Caco-2 (cell line): ENCODE measurements around the gene FLOT2. TPM values are rescaled to one million over a fixed set of nuclear protein-coding genes. Genes with fewer than 3 reads are reported as not detected.

Source experiments
- BruUV-seq: library from RNA; stranded (reverse); fragments of 400-500 nt; replicated peaks from 2 replicates; lab custom pipeline; 2021; lab: Mats Ljungman, UMichigan
- CTCF ChIA-PET: fragments of 300-600 bp; sonication (Branson Sonifier 250); formaldehyde crosslinking; loops from one replicate; lab custom pipeline; 2022; ENCODE audit warnings: antibody characterized with exemption; lab: Charles Lee
- POLR2A ChIA-PET: fragments of 300-600 bp; sonication (Branson Sonifier 250); formaldehyde crosslinking; loops from one replicate; lab custom pipeline; 2022; ENCODE audit warnings: antibody characterized with exemption; lab: Charles Lee
- DNase-seq, 2 experiments: peaks; one replicate each; pipeline versions ENCODE4 v3.0.0 to v3.0.0-alpha.2; 2020 to 2022
- H3K27me3 ChIP-seq: replicated peaks from 2 replicates; pipeline ENCODE4 v1.6.0; 2011; ENCODE audit warnings: low read length; ENCODE audit not compliant: control insufficient read depth, insufficient read depth
- H3K36me3 ChIP-seq: 2 replicates; pipeline ENCODE4 v1.5.1; 2011; ENCODE audit warnings: low read length; ENCODE audit not compliant: control insufficient read depth, insufficient read depth
- H3K4me1 ChIP-seq: fragments of 250-450 bp; sonication (Bioruptor Pico); 2 replicates; pipeline ENCODE4 v1.5.1; 2020; ENCODE audit warnings: mild to moderate bottlenecking
- H3K4me3 ChIP-seq: 2 replicates; pipeline ENCODE4 v1.5.1; 2011; ENCODE audit warnings: low read depth, mild to moderate bottlenecking, control low read depth, low read length
- H3K9me3 ChIP-seq: fragments of 250-450 bp; sonication (Bioruptor Pico); 2 replicates; pipeline ENCODE4 v1.5.1; 2020; ENCODE audit warnings: mild to moderate bottlenecking, moderate library complexity
- H3K27ac Mint-ChIP-seq: one replicate; pipeline ENCODE4 v1.8.0; 2022; ENCODE audit warnings: mixed read lengths; ENCODE audit not compliant: unreplicated experiment
- H3K27me3 Mint-ChIP-seq: one replicate; pipeline ENCODE4 v1.8.0; 2022; ENCODE audit warnings: mixed read lengths; ENCODE audit not compliant: insufficient read depth, unreplicated experiment
- H3K36me3 Mint-ChIP-seq: one replicate; pipeline ENCODE4 v1.8.0; 2022; ENCODE audit warnings: mild to moderate bottlenecking, mixed read lengths; ENCODE audit not compliant: insufficient read depth, unreplicated experiment
- H3K4me1 Mint-ChIP-seq: one replicate; pipeline ENCODE4 v1.8.0; 2022; ENCODE audit warnings: low read depth, mixed read lengths; ENCODE audit not compliant: unreplicated experiment
- H3K4me3 Mint-ChIP-seq: one replicate; pipeline ENCODE4 v1.8.0; 2022; ENCODE audit warnings: mild to moderate bottlenecking, moderate library complexity, mixed read lengths; ENCODE audit not compliant: unreplicated experiment
- H3K9me3 Mint-ChIP-seq: one replicate; pipeline ENCODE4 v1.8.0; 2022; ENCODE audit warnings: mixed read lengths; ENCODE audit not compliant: unreplicated experiment
- CTCF ChIP-seq, 2 experiments: fragments of 200-600 bp in 1 of 2; IDR thresholded peaks; 1 replicate in 1 of 2; 2 replicates in 1 of 2; pipeline versions ENCODE4 v1.5.1 to v1.8.0; 2011 to 2022; ENCODE audit warnings: antibody characterized with exemption in 1 of 2, control low read depth in 1 of 2, inconsistent platforms in 1 of 2, low read depth in 1 of 2, low read length in 1 of 2, mild to moderate bottlenecking in 1 of 2, moderate library complexity in 1 of 2; ENCODE audit not compliant: insufficient read depth in 1 of 2, severe bottlenecking in 1 of 2, unreplicated experiment in 1 of 2
- intact Hi-C: fragments of 100-400 bp; cut with micrococcal nuclease; formaldehyde crosslinking; loops from one replicate; pipeline ENCODE4 v1.10.0; 2022; ENCODE audit not compliant: unreplicated experiment
- total RNA-seq: library from RNA; stranded (reverse); gene quantifications from 2 replicates; pipeline ENCODE4 v1.2.3, GENCODE V29; 2022

FLOT2 gene
- total RNA-seq, 1 experiment from 2014 or later: 189 TPM

GRCh38 chr17:28887871-28888471 lies 9.6 kb downstream of the FLOT2 start:
- no peak overlapping the region for H3K4me3 Mint-ChIP-seq
- Histone ChIP-seq H3K4me1 (no peaks in the 10 kb centered on the region), H3K27me3 (no peaks in the 10 kb centered on the region), H3K9me3 (no peaks in the 10 kb centered on the region), H3K36me3 (peaks cover 8% of the 10 kb centered on the region), H3K4me3 (no peak overlapping the region)
- H3K9me3 Mint-ChIP-seq: no peaks in the 10 kb centered on the region
- intact Hi-C loops: no loop called here
- TF ChIP-seq CTCF (IDR thresholded peaks at IDR 0.05; ENCODE audit: insufficient read depth in 1 of 2, low read depth in 1 of 2, low read length in 1 of 2, severe bottlenecking in 1 of 2, unreplicated experiment in 1 of 2): no peak
- H3K27me3 Mint-ChIP-seq: no peaks in the 10 kb centered on the region
- peaks cover 39% of the 10 kb centered on the region for H3K36me3 Mint-ChIP-seq
- ChIA-PET CTCF (no interaction called here), POLR2A (no interaction called here)
- no TSS peak for BruUV-seq
- DNase-seq: no peak
- no peak overlapping the region for H3K27ac Mint-ChIP-seq
- peaks cover 4% of the 10 kb centered on the region for H3K4me1 Mint-ChIP-seq

GRCh38 chr17:28885951-28886350 lies 11.6 kb downstream of the FLOT2 start:
- no peaks in the 10 kb centered on the region for H3K4me1 ChIP-seq
- H3K27me3 ChIP-seq: no peaks in the 10 kb centered on the region
- DNase-seq: no peak
- no peaks in the 10 kb centered on the region for H3K27me3 Mint-ChIP-seq
- H3K4me3 Mint-ChIP-seq: no peak overlapping the region
- ChIA-PET POLR2A (no interaction called here), CTCF (no interaction called here)
- no peak for TF ChIP-seq CTCF (IDR thresholded peaks at IDR 0.05; ENCODE audit: insufficient read depth in 1 of 2, low read depth in 1 of 2, low read length in 1 of 2, severe bottlenecking in 1 of 2, unreplicated experiment in 1 of 2)
- no peak overlapping the region for H3K27ac Mint-ChIP-seq
- H3K9me3 ChIP-seq: no peaks in the 10 kb centered on the region
- intact Hi-C loops: no loop called here
- no peaks in the 10 kb centered on the region for H3K4me1 Mint-ChIP-seq
- H3K36me3 ChIP-seq: peaks cover 6% of the 10 kb centered on the region
- H3K36me3 Mint-ChIP-seq: peaks cover 28% of the 10 kb centered on the region
- H3K9me3 Mint-ChIP-seq: no peaks in the 10 kb centered on the region
- H3K4me3 ChIP-seq: no peak overlapping the region
- no TSS peak for BruUV-seq

- Mint-ChIP-seq H3K4me3 (no peak overlapping the region), H3K9me3 (no peaks in the 10 kb centered on the region), H3K27me3 (no peaks in the 10 kb centered on the region), H3K4me1 (no peaks in the 10 kb centered on the region), H3K27ac (no peak overlapping the region), H3K36me3 (peaks cover 26% of the 10 kb centered on the region)
- H3K4me1 ChIP-seq: no peaks in the 10 kb centered on the region
- POLR2A ChIA-PET: interaction anchor here (0.6 kb wide), 1 partner anchor 223 kb away, joined by 4 read pairs; the partner anchor contains the start of gene SUPT6H
- CTCF ChIA-PET: no interaction called here
- no peaks in the 10 kb centered on the region for H3K9me3 ChIP-seq
- H3K4me3 ChIP-seq: no peak overlapping the region
- intact Hi-C loops: no loop called here
- no peak for TF ChIP-seq CTCF (IDR thresholded peaks at IDR 0.05; ENCODE audit: insufficient read depth in 1 of 2, low read depth in 1 of 2, low read length in 1 of 2, severe bottlenecking in 1 of 2, unreplicated experiment in 1 of 2)
- no peaks in the 10 kb centered on the region for H3K27me3 ChIP-seq
- BruUV-seq: no TSS peak
- no peak for DNase-seq
- peaks cover 8% of the 10 kb centered on the region for H3K36me3 ChIP-seq
Measured at GRCh38 chr17:28885363-28885762, 12.2 kb downstream of the FLOT2 start.
